HG03175 (cell line): ENCODE measurements around the gene NFYA.
"Not testable (repeated sequence)": the region's sequence is repeated elsewhere in the genome, so short reads cannot be mapped to it uniquely, and the experiment has no call there.

ENCODE experiments used
- ATAC-seq: cut with Tn5 transposase; IDR thresholded peaks from one replicate; pipeline ENCODE4 v1.9.1; 2021; ENCODE audit warnings: mild to moderate bottlenecking, moderate library complexity; ENCODE audit not compliant: unreplicated experiment

Gene NFYA

GRCh38 chr6:41100871-41101287 lies 28.1 kb downstream of the NFYA start:
- ATAC-seq = no peak

DNA sequence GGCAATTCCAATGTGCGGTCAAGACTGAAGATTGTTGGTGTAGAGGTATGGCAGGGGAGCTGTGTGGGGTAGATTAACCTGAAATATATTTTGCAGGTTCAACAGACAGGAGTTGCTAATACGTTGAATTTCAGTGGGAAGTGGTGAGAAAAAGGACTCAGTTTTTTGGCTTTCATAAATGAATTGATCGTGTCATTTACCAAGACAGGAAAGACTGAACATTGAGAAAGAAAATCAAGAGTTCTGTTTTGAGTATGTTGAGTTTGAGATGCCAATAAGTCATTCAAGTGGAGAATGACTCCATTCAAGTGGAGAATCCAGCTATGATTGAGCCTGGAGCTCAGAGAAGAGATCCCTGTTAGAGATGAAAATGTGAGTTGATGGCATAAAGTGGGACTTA lies 31.1 kb downstream of the NFYA start:
- no peak for ATAC-seq

DNA sequence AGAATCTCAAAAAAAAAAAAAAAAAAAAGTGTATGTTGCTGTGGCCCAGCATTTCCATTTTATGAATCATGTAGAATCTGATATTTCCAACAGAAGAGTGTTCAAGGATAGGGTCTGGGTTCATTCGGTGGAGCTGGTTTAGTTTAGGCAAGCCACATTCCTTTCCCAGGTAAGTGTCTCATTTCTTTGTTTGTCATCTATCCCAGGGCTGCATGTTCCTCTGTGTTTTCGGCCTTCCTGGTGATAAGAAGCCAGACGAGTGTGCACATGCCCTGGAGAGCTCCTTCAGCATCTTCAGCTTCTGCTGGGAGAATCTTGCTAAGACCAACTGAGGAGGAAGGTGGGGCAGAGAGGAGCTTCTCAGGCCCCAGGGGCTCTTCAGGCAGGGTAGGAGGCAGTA lies 38.2 kb downstream of the NFYA start:
- no peak for ATAC-seq

GRCh38 chr6:41115027-41115426 lies 42.3 kb downstream of the NFYA start:
- ATAC-seq = not testable (repeated sequence)

- ATAC-seq = no peak
These were observed 46.7 kb downstream of the NFYA start for GRCh38 chr6:41119508-41119907.

GRCh38 chr6:41120058-41120457 lies 47.3 kb downstream of the NFYA start:
- ATAC-seq = no peak

GRCh38 chr6:41122373-41122772 lies 49.6 kb downstream of the NFYA start:
- ATAC-seq = no peak

GRCh38 chr6:41122918-41123317 lies 50.1 kb downstream of the NFYA start:
- ATAC-seq = no peak

- ATAC-seq = no peak
These were observed 52.5 kb downstream of the NFYA start for GRCh38 chr6:41125282-41125681.

DNA sequence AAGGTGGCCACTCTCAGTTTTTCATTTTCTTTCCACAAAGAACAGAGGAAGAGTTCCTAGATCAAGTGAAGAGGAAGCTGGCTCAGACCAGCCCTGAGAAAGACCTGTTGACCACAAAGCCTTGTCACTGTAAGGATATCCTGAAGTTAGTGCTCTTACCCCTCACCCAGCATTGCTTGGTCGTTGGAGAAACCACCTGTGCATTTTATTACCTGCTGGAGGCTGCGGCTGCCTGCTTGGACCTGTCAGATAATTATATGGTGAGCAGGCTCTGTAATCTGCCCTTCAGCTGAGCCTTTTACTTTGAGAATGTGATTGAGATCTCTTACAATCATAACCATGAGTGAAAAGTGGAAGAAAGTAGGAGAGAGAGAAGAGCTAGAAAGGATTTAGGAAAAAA lies 59.5 kb downstream of the NFYA start:
- no peak for ATAC-seq

- ATAC-seq = no peak
These were observed 62.5 kb downstream of the NFYA start for GRCh38 chr6:41135062-41135832.

DNA sequence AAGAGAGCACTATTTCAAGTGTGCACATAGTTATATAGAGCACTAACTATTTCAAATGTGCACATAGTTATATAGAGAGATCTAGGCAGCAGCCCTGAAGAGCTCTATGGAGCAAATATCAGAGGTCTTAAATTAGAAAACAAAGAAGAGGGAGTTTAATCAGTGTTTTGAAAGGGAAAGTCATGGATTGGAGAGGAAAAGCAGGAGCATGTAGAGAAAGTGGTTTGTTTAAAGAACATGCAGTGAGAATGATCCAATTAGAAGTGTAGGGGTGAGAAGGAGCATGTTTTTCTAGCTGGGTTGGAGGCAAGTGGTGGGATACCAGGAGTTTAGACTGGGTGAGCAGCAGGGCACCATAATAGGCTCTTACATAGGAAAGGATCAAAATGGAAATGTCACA lies 64.1 kb downstream of the NFYA start:
- no peak for ATAC-seq

- ATAC-seq = no peak
These were observed 75.1 kb downstream of the NFYA start for GRCh38 chr6:41147917-41148316.
